ENCODE data around the gene STIM2. TPM values are rescaled to one million over a fixed set of nuclear protein-coding genes. Genes with fewer than 3 reads are reported as not detected.

STIM2 gene
- total and polyA plus RNA-seq, 10 of the 15 experiments (the other 5 are each of a cell fraction or from before 2014, with no cell fraction given) = 4.7 to 41.5 (median 16.9) TPM

- TF ChIP-seq, protein P1, sequence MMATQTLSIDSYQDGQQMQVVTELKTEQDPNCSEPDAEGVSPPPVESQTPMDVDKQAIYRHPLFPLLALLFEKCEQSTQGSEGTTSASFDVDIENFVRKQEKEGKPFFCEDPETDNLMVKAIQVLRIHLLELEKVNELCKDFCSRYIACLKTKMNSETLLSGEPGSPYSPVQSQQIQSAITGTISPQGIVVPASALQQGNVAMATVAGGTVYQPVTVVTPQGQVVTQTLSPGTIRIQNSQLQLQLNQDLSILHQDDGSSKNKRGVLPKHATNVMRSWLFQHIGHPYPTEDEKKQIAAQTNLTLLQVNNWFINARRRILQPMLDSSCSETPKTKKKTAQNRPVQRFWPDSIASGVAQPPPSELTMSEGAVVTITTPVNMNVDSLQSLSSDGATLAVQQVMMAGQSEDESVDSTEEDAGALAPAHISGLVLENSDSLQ (IDR thresholded peaks at IDR 0.05) = no peak
- TF ChIP-seq ATF7 (IDR thresholded peaks at IDR 0.05; ENCODE audit: low read depth) (0 out of 2 replicates have a peak, but pooled peaks have one; percentile 11), CBX5 (IDR thresholded peaks at IDR 0.05; ENCODE audit: low read depth) (no peak; the same call in 1 of the 2 replicates), CREM (IDR thresholded peaks at IDR 0.05; ENCODE audit: low read depth) (peak; percentile 29; the same call in 1 of the 2 replicates), WRNIP1 (IDR thresholded peaks at IDR 0.05; ENCODE audit: borderline replicate concordance, low read depth, low read length) (no peak), MLLT1 (IDR thresholded peaks at IDR 0.05) (peak; percentile 62), NFXL1 (IDR thresholded peaks at IDR 0.05; ENCODE audit: borderline replicate concordance) (no peak), MEF2B (IDR thresholded peaks at IDR 0.05; ENCODE audit: partially characterized antibody, poor library complexity, severe bottlenecking) (no peak), FOXK2 (IDR thresholded peaks at IDR 0.05) (no peak), CBX3 (IDR thresholded peaks at IDR 0.05; ENCODE audit: borderline replicate concordance, low read depth) (no peak), BHLHE40 (IDR thresholded peaks at IDR 0.05; ENCODE audit: borderline replicate concordance in 1 of 2, low read depth in 2 of 2, low read length in 1 of 2) (peak; percentile 3 to 37; a peak in 2 of 4 replicates), ZNF622 (IDR thresholded peaks at IDR 0.05) (no peak), MTA2 (IDR thresholded peaks at IDR 0.05; ENCODE audit: low read depth) (no peak; the same call in 1 of the 2 replicates), RB1 (IDR thresholded peaks at IDR 0.05; ENCODE audit: borderline replicate concordance) (no peak), SP1 (IDR thresholded peaks at IDR 0.05; ENCODE audit: low read depth, low read length) (peak; percentile 26), ASH2L (IDR thresholded peaks at IDR 0.05; ENCODE audit: borderline replicate concordance, low read depth) (no peak), SREBF1 (IDR thresholded peaks at IDR 0.05; ENCODE audit: low read length) (no peak), POLR2AphosphoS5 (IDR thresholded peaks at IDR 0.05; ENCODE audit: low read length) (peak; percentile 74), JUNB (IDR thresholded peaks at IDR 0.05) (no peak), NBN (IDR thresholded peaks at IDR 0.05) (peak; percentile 87), EGR1 (IDR thresholded peaks at IDR 0.05; ENCODE audit: borderline replicate concordance in 1 of 2, low read depth in 2 of 2, low read length in 2 of 2) (no peak), TCF7 (IDR thresholded peaks at IDR 0.05; ENCODE audit: borderline replicate concordance) (no peak)
- TF ChIP-seq, protein P2, sequence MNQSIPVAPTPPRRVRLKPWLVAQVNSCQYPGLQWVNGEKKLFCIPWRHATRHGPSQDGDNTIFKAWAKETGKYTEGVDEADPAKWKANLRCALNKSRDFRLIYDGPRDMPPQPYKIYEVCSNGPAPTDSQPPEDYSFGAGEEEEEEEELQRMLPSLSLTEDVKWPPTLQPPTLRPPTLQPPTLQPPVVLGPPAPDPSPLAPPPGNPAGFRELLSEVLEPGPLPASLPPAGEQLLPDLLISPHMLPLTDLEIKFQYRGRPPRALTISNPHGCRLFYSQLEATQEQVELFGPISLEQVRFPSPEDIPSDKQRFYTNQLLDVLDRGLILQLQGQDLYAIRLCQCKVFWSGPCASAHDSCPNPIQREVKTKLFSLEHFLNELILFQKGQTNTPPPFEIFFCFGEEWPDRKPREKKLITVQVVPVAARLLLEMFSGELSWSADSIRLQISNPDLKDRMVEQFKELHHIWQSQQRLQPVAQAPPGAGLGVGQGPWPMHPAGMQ (IDR thresholded peaks at IDR 0.05; ENCODE audit: borderline replicate concordance) = no peak
- TF ChIP-seq, protein P3, sequence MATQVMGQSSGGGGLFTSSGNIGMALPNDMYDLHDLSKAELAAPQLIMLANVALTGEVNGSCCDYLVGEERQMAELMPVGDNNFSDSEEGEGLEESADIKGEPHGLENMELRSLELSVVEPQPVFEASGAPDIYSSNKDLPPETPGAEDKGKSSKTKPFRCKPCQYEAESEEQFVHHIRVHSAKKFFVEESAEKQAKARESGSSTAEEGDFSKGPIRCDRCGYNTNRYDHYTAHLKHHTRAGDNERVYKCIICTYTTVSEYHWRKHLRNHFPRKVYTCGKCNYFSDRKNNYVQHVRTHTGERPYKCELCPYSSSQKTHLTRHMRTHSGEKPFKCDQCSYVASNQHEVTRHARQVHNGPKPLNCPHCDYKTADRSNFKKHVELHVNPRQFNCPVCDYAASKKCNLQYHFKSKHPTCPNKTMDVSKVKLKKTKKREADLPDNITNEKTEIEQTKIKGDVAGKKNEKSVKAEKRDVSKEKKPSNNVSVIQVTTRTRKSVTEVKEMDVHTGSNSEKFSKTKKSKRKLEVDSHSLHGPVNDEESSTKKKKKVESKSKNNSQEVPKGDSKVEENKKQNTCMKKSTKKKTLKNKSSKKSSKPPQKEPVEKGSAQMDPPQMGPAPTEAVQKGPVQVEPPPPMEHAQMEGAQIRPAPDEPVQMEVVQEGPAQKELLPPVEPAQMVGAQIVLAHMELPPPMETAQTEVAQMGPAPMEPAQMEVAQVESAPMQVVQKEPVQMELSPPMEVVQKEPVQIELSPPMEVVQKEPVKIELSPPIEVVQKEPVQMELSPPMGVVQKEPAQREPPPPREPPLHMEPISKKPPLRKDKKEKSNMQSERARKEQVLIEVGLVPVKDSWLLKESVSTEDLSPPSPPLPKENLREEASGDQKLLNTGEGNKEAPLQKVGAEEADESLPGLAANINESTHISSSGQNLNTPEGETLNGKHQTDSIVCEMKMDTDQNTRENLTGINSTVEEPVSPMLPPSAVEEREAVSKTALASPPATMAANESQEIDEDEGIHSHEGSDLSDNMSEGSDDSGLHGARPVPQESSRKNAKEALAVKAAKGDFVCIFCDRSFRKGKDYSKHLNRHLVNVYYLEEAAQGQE (IDR thresholded peaks at IDR 0.05; ENCODE audit: low read depth, low read length) = no peak
Measured at GRCh38 chr4:26860157-26860921, at the start of gene STIM2 (continued).

Data from GM12878 (cell line).